Muscle layer of colon (tissue), 2 donors: ENCODE results near the gene OXSR1.

Source experiments
- H3K27ac ChIP-seq: one replicate; pipeline ENCODE4 v1.7.0; 2013; ENCODE audit warnings: low read depth, mild to moderate bottlenecking, low read length, moderate library complexity
- H3K27me3 ChIP-seq, 2 donors: one replicate each; pipeline ENCODE4 v1.7.0; 2013; ENCODE audit warnings: low read length in 2 of 2, mild to moderate bottlenecking in 2 of 2; ENCODE audit not compliant: insufficient read depth in 2 of 2, control insufficient read depth in 1 of 2
- H3K36me3 ChIP-seq: one replicate; pipeline ENCODE4 v1.7.0; 2013; ENCODE audit warnings: mild to moderate bottlenecking, low read length; ENCODE audit not compliant: insufficient read depth
- H3K4me1 ChIP-seq: one replicate; pipeline ENCODE4 v1.7.0; 2013; ENCODE audit warnings: mild to moderate bottlenecking, low read length; ENCODE audit not compliant: insufficient read depth
- H3K4me3 ChIP-seq, 2 donors: one replicate each; pipeline ENCODE4 v1.7.0; 2013; ENCODE audit warnings: low read length in 2 of 2, low read depth in 1 of 2, mild to moderate bottlenecking in 1 of 2, moderate library complexity in 1 of 2
- H3K9ac ChIP-seq: one replicate; pipeline ENCODE4 v1.7.0; 2013; ENCODE audit warnings: low read length
- H3K9me3 ChIP-seq: one replicate; pipeline ENCODE4 v1.7.0; 2013; ENCODE audit warnings: mild to moderate bottlenecking, low read length
- donor health status: abdominal sarcoma.
- donor health status: Adenocarcinoma of cecum.

The OXSR1 gene

GRCh38 chr3:38121451-38121831, 43.9 kb upstream of the OXSR1 start:
- H3K27ac ChIP-seq = no peak overlapping the region
- no peaks in the 10 kb centered on the region for H3K9me3 ChIP-seq
- H3K36me3 ChIP-seq = peaks cover 55% of the 10 kb centered on the region
- no peaks in the 10 kb centered on the region for H3K27me3 ChIP-seq
- H3K4me3 ChIP-seq = no peak overlapping the region
- no peak overlapping the region for H3K9ac ChIP-seq
- no peaks in the 10 kb centered on the region for H3K4me1 ChIP-seq

- Histone ChIP-seq H3K27ac (no peak overlapping the region), H3K27me3 (no peaks in the 10 kb centered on the region), H3K36me3 (peaks cover 60% of the 10 kb centered on the region), H3K9ac (no peak overlapping the region), H3K4me1 (no peaks in the 10 kb centered on the region), H3K4me3 (no peak overlapping the region), H3K9me3 (no peaks in the 10 kb centered on the region)
These were observed 43.4 kb upstream of the OXSR1 start for GRCh38 chr3:38121832-38122461.

GRCh38 chr3:38122712-38123290, 42.5 kb upstream of the OXSR1 start:
- no peak overlapping the region for H3K9ac ChIP-seq

GRCh38 chr3:38124324-38125122, 40.8 kb upstream of the OXSR1 start:
- Histone ChIP-seq H3K36me3 (peaks cover 86% of the 10 kb centered on the region), H3K9ac (no peak overlapping the region), H3K9me3 (no peaks in the 10 kb centered on the region), H3K27ac (no peak overlapping the region), H3K27me3 (no peaks in the 10 kb centered on the region), H3K4me3 (no peak overlapping the region), H3K4me1 (no peaks in the 10 kb centered on the region)

More at GRCh38 chr3:38122712-38123290, 42.5 kb upstream of the OXSR1 start:
- Histone ChIP-seq H3K36me3 (peaks cover 69% of the 10 kb centered on the region), H3K9me3 (no peaks in the 10 kb centered on the region), H3K4me1 (no peaks in the 10 kb centered on the region), H3K27ac (no peak overlapping the region), H3K4me3 (no peak overlapping the region), H3K27me3 (no peaks in the 10 kb centered on the region)

GRCh38 chr3:38125305-38126120, 39.8 kb upstream of the OXSR1 start:
- H3K9me3 ChIP-seq = no peaks in the 10 kb centered on the region
- H3K4me1 ChIP-seq = no peaks in the 10 kb centered on the region
- H3K27ac ChIP-seq = no peak overlapping the region
- H3K36me3 ChIP-seq = peaks cover 84% of the 10 kb centered on the region
- H3K9ac ChIP-seq = no peak overlapping the region
- no peaks in the 10 kb centered on the region for H3K27me3 ChIP-seq
- H3K4me3 ChIP-seq = no peak overlapping the region

GRCh38 chr3:38126121-38126892, 39.0 kb upstream of the OXSR1 start:
- Histone ChIP-seq H3K36me3 (peaks cover 89% of the 10 kb centered on the region), H3K9me3 (no peaks in the 10 kb centered on the region), H3K27me3 (no peaks in the 10 kb centered on the region), H3K9ac (no peak overlapping the region), H3K4me1 (no peaks in the 10 kb centered on the region), H3K27ac (no peak overlapping the region), H3K4me3 (no peak overlapping the region)

- no peak overlapping the region for H3K9ac ChIP-seq
- peaks cover 89% of the 10 kb centered on the region for H3K36me3 ChIP-seq
- no peaks in the 10 kb centered on the region for H3K9me3 ChIP-seq
- H3K27me3 ChIP-seq = no peaks in the 10 kb centered on the region
- H3K4me1 ChIP-seq = no peaks in the 10 kb centered on the region
- H3K27ac ChIP-seq = no peak overlapping the region
- no peak overlapping the region for H3K4me3 ChIP-seq
These were observed 37.6 kb upstream of the OXSR1 start for GRCh38 chr3:38127611-38128302.

GRCh38 chr3:38128303-38128655, 37.1 kb upstream of the OXSR1 start:
- no peaks in the 10 kb centered on the region for H3K9me3 ChIP-seq
- H3K4me3 ChIP-seq = no peak overlapping the region
- no peak overlapping the region for H3K9ac ChIP-seq
- H3K36me3 ChIP-seq = peaks cover 89% of the 10 kb centered on the region
- H3K27ac ChIP-seq = no peak overlapping the region
- H3K4me1 ChIP-seq = no peaks in the 10 kb centered on the region
- H3K27me3 ChIP-seq = no peaks in the 10 kb centered on the region

- Histone ChIP-seq H3K27me3 (no peaks in the 10 kb centered on the region), H3K9me3 (no peaks in the 10 kb centered on the region), H3K9ac (no peak overlapping the region), H3K4me1 (no peaks in the 10 kb centered on the region), H3K36me3 (peaks cover 94% of the 10 kb centered on the region), H3K27ac (no peak overlapping the region), H3K4me3 (no peak overlapping the region)
These were observed 36.3 kb upstream of the OXSR1 start for GRCh38 chr3:38129058-38129457.

- H3K4me3 ChIP-seq = no peak overlapping the region
- no peaks in the 10 kb centered on the region for H3K9me3 ChIP-seq
- H3K4me1 ChIP-seq = peaks cover 6% of the 10 kb centered on the region
- H3K9ac ChIP-seq = no peak overlapping the region
- H3K27ac ChIP-seq = no peak overlapping the region
- no peaks in the 10 kb centered on the region for H3K27me3 ChIP-seq
- peaks cover 80% of the 10 kb centered on the region for H3K36me3 ChIP-seq
These were observed 34.7 kb upstream of the OXSR1 start for GRCh38 chr3:38130631-38131065.
